ENCODE results near the gene CACNA1G.

DNA sequence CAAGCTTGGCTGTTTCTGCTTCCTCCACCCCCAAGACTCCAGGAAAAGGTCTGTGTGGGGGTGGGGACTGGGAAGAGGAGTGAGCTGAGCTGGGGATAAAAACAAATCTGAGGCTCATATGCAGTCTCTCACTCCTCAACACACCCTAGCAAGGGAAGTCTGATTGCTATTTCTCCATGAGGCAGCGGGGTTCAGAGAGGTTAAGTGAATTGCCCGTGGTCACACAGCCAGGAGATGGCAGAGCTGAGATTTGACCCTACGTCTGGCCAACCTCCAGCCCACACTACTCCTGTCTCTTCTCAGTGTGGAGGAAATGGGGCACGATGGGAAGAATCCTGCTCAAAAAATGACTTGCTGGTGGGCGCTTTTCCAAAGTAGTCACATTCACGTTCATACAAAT is 69.4 kb downstream of the CACNA1G start:
- TF ChIP-seq POLR2A (IDR thresholded peaks at IDR 0.05): no peak
- TF ChIP-seq, protein P1, sequence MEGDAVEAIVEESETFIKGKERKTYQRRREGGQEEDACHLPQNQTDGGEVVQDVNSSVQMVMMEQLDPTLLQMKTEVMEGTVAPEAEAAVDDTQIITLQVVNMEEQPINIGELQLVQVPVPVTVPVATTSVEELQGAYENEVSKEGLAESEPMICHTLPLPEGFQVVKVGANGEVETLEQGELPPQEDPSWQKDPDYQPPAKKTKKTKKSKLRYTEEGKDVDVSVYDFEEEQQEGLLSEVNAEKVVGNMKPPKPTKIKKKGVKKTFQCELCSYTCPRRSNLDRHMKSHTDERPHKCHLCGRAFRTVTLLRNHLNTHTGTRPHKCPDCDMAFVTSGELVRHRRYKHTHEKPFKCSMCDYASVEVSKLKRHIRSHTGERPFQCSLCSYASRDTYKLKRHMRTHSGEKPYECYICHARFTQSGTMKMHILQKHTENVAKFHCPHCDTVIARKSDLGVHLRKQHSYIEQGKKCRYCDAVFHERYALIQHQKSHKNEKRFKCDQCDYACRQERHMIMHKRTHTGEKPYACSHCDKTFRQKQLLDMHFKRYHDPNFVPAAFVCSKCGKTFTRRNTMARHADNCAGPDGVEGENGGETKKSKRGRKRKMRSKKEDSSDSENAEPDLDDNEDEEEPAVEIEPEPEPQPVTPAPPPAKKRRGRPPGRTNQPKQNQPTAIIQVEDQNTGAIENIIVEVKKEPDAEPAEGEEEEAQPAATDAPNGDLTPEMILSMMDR (IDR thresholded peaks at IDR 0.05): no peak

Measured in esophagus squamous epithelium (tissue), 4 donors.